Fibroblast of lung (primary cell): ENCODE measurements around the gene PTPN21.

Experiments
- EZH2 ChIP-seq: IDR thresholded peaks from 2 replicates; pipeline ENCODE4 v1.5.1; 2012; ENCODE audit warnings: low read length, control low read depth, mild to moderate bottlenecking; ENCODE audit errors: missing control alignments
- TF ChIP-seq, protein P1 (sequence below), 2 donors: IDR thresholded peaks in 1 of 2; conservative IDR thresholded peaks in 1 of 2; 1 replicate in 1 of 2; 2 replicates in 1 of 2; pipeline ENCODE4 v1.5.1; 2011 to 2012; ENCODE audit warnings: low read length in 2 of 2, control low read depth in 1 of 2, inconsistent platforms in 1 of 2, low read depth in 1 of 2, mild to moderate bottlenecking in 1 of 2

DNA sequence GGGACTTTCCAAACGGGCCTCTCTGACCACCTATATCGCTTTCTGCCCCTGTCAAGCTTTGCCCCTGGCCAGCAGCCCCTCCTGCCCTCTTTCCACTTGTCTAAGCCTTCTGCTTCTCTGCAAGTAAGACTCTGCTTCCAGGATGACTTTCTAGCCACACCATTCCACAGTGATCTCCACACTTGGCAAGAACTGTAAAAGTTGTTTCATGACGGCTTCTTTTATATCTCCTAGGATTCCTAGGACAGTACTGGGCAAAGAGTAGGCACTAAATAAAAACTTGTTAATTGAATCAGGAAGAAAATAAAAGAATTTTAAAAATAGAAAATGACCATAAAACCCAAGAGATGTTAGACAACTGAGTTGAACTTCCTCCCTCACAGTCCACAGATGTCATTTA, 1.8 kb upstream of the PTPN21 start:
- TF ChIP-seq, protein P1, sequence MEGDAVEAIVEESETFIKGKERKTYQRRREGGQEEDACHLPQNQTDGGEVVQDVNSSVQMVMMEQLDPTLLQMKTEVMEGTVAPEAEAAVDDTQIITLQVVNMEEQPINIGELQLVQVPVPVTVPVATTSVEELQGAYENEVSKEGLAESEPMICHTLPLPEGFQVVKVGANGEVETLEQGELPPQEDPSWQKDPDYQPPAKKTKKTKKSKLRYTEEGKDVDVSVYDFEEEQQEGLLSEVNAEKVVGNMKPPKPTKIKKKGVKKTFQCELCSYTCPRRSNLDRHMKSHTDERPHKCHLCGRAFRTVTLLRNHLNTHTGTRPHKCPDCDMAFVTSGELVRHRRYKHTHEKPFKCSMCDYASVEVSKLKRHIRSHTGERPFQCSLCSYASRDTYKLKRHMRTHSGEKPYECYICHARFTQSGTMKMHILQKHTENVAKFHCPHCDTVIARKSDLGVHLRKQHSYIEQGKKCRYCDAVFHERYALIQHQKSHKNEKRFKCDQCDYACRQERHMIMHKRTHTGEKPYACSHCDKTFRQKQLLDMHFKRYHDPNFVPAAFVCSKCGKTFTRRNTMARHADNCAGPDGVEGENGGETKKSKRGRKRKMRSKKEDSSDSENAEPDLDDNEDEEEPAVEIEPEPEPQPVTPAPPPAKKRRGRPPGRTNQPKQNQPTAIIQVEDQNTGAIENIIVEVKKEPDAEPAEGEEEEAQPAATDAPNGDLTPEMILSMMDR (conservative IDR thresholded peaks at IDR 0.05 in 1 of 2, IDR thresholded peaks at IDR 0.05 in 1 of 2; ENCODE audit: low read depth in 1 of 2, low read length in 2 of 2) = no peak
- no peak for TF ChIP-seq EZH2
